GM12878 (cell line): ENCODE data around the gene ADAM19. TPM values are rescaled to one million over a fixed set of nuclear protein-coding genes. Genes with fewer than 3 reads are reported as not detected.

ENCODE experiments used
- CREM ChIP-seq: IDR thresholded peaks from 2 replicates; pipeline ENCODE4 v1.6.1; 2014; ENCODE audit warnings: antibody characterized with exemption, low read depth
- CTCF ChIP-seq, 3 experiments: IDR thresholded peaks in 2 of 3; conservative IDR thresholded peaks in 1 of 3; 2 replicates each; pipeline ENCODE4 v1.5.1; 2011; ENCODE audit warnings: low read depth in 3 of 3, low read length in 3 of 3, mild to moderate bottlenecking in 3 of 3, control low read depth in 2 of 3, moderate library complexity in 2 of 3, inconsistent platforms in 1 of 3, mixed read lengths in 1 of 3; ENCODE audit not compliant: control insufficient read depth in 2 of 3, insufficient read depth in 1 of 3; ENCODE audit errors: extremely low read depth in 1 of 3
- POLR2A ChIP-seq: IDR thresholded peaks from 2 replicates; pipeline ENCODE4 v1.6.1; 2011; ENCODE audit warnings: low read depth, mild to moderate bottlenecking, low read length
- POLR2AphosphoS5 ChIP-seq: IDR thresholded peaks from 2 replicates; pipeline ENCODE4 v1.6.1; 2011; ENCODE audit warnings: mild to moderate bottlenecking, low read length, inconsistent platforms
- SKIL ChIP-seq: fragments of 450-650 bp; IDR thresholded peaks from 2 replicates; pipeline ENCODE4 v1.6.1; 2017; ENCODE audit warnings: mild to moderate bottlenecking, low read depth, inconsistent platforms; ENCODE audit not compliant: poor library complexity, severe bottlenecking
- SMAD5 ChIP-seq: IDR thresholded peaks from 2 replicates; pipeline ENCODE4 v1.6.1; 2016; ENCODE audit warnings: antibody characterized with exemption, low read depth
- STAT1 ChIP-seq: fragments of 450-650 bp; conservative IDR thresholded peaks from 2 replicates; pipeline ENCODE4 v1.6.1; 2014; ENCODE audit warnings: antibody characterized with exemption, mild to moderate bottlenecking
- TCF12 ChIP-seq: IDR thresholded peaks from 2 replicates; pipeline ENCODE4 v1.6.1; 2011; ENCODE audit warnings: low read depth, mild to moderate bottlenecking, low read length
- USF2 ChIP-seq: IDR thresholded peaks from 2 replicates; pipeline ENCODE4 v1.6.1; 2011; ENCODE audit warnings: low read depth, low read length, improper control_type of control experiment, borderline replicate concordance
- YY1 ChIP-seq: IDR thresholded peaks from 2 replicates; pipeline ENCODE4 v1.6.1; 2011; ENCODE audit warnings: low read depth, mild to moderate bottlenecking, low read length
- ZNF687 ChIP-seq: fragments of 450-650 bp; IDR thresholded peaks from 2 replicates; pipeline ENCODE4 v1.6.1; 2017; ENCODE audit warnings: mild to moderate bottlenecking, moderate library complexity
- polyA plus RNA-seq, 11 experiments: library from polyadenylated mRNA; depleted of rRNA in 4 of 11; unstranded in 6 of 11; stranded (reverse) in 5 of 11; fragments of >200 nt; fragmentation: Nextera tagmentation in 4 of 11; fragmentation: Illumina TruSeq in 1 of 11; extraction: Ambion mirVana in 4 of 11; extraction: Trizol in 1 of 11; gene quantifications; 1 replicate in 1 of 11; 2 replicates in 10 of 11; pipeline versions ENCODE4 v1.2.1 to v1.2.3, GENCODE V29; 2011 to 2016; ENCODE audit warnings: inconsistent platforms in 2 of 11, missing spikeins in 2 of 11, low read depth in 1 of 11
- total RNA-seq, 4 experiments: library from RNA; depleted of rRNA in 3 of 4; stranded (reverse); fragments of >200 nt in 3 of 4; fragmentation: Illumina TruSeq in 1 of 4; extraction: Trizol in 1 of 4; gene quantifications; 2 replicates each; pipeline versions ENCODE4 v1.2.1 to v1.2.3, GENCODE V29; 2013 to 2021

ADAM19 gene
- total and polyA plus RNA-seq, 10 of the 15 experiments (the other 5 are each of a cell fraction or from before 2014, with no cell fraction given) = 16.0 to 92.8 (median 44.7) TPM

GRCh38 chr5:157575381-157576020 lies at the start of gene ADAM19 (continued):
- TF ChIP-seq USF2 = no peak
- 0 out of 2 replicates have a peak, but pooled peaks have one; percentile 27 for TF ChIP-seq SMAD5
- peak; percentile 35; the same call in 1 of the 2 replicates for TF ChIP-seq YY1
- no peak for TF ChIP-seq STAT1
- TF ChIP-seq POLR2A = peak; percentile 79
- peak; percentile 69; the same call in 1 of the 2 replicates for TF ChIP-seq POLR2AphosphoS5
- 0 out of 2 replicates have a peak, but pooled peaks have one; percentile 34 for TF ChIP-seq ZNF687
- TF ChIP-seq SKIL = no peak
- TF ChIP-seq CREM = peak; percentile 20; the same call in 1 of the 2 replicates
- no peak for TF ChIP-seq CTCF (IDR thresholded peaks at IDR 0.05 in 2 of 3, conservative IDR thresholded peaks at IDR 0.05 in 1 of 3; ENCODE audit: control insufficient read depth in 2 of 3, extremely low read depth in 1 of 3, insufficient read depth in 1 of 3, low read depth in 3 of 3, low read length in 3 of 3)
- TF ChIP-seq TCF12 = no peak
